GM12892 (cell line): Measurements from ENCODE around the gene MDFIC2.
"Not testable (repeated sequence)": the region's sequence is repeated elsewhere in the genome, so short reads cannot be mapped to it uniquely, and the experiment has no call there.

ENCODE experiments used
- DNase-seq: peaks from one replicate; pipeline ENCODE4 v3.0.0; 2011; ENCODE audit not compliant: insufficient read length
- FAIRE-seq: peaks from 2 replicates; lab custom pipeline; 2011; peaks lifted over from hg19 to GRCh38; lab: Jason Lieb, UNC
- POLR2A ChIP-seq: IDR thresholded peaks from 2 replicates; pipeline ENCODE4 v1.6.1; 2011; ENCODE audit warnings: low read depth, low read length, control low read depth
- POLR2AphosphoS5 ChIP-seq: IDR thresholded peaks from 2 replicates; pipeline ENCODE4 v1.6.1; 2011; ENCODE audit warnings: low read depth, low read length, control low read depth
- TAF1 ChIP-seq: IDR thresholded peaks from 2 replicates; pipeline ENCODE4 v1.6.1; 2011; ENCODE audit warnings: low read depth, mild to moderate bottlenecking, control low read depth, low read length, borderline replicate concordance

MDFIC2 gene

DNA sequence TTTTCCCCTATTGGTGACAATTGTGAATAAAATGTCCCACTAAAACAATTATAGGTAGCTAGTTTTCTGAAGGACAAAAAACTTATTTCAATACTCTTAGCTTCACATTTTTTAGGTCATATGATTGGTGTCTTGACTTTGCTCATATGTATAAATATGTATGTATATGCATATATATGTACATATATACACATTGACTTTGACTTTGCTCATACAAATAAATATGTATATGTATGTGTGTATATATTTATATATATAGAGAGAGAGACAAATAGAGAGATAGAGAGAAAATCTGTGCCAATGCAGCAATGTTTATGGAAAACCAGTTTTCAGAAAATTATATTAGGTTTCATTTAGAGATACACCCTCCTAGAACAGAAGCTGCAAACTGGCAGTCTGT is 5.7 kb downstream of the MDFIC2 start:
- no peak for DNase-seq
- TF ChIP-seq POLR2AphosphoS5 (no peak), POLR2A (no peak), TAF1 (no peak)
- FAIRE-seq = no peak

DNA sequence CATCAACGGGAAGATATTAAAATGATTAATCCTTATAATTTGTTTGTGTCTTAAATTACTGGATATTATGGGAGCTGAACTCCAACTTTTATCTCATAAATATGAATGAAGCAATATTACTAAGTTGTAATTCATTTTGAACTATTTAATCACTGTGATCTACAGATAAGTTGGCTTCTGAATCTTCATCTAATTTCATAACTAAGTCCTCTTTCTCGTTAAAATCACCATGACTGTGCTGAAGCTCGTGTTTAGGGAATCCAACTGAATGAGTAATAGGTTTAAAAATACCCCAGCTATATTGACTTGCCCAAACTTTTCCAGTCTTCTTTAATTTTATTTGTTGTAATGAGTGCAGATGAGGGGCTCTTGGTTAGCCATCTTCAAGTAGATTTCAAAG is 14.1 kb downstream of the MDFIC2 start:
- no peak for FAIRE-seq
- DNase-seq = no peak
- no peak for TF ChIP-seq TAF1

DNA sequence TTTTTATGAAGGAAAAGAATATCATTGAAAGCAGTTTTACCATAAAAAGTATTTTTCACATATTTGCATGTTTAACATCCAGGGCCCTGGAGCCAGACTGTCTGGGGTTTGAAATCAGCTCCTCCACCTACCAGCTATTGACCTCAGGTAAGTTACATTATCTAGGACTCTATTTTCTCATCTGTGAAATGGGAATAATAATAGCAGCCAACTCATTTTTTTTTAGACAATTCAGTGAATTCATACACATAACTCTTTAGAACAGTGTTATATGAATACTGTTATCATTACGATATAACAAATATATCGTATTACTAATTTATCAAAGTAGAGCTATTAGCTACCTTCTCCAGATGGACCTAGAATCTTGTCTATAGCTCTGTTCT is 21.3 kb downstream of the MDFIC2 start:
- TF ChIP-seq POLR2A (no peak), POLR2AphosphoS5 (no peak), TAF1 (no peak)
- no peak for FAIRE-seq
- DNase-seq = no peak

DNA sequence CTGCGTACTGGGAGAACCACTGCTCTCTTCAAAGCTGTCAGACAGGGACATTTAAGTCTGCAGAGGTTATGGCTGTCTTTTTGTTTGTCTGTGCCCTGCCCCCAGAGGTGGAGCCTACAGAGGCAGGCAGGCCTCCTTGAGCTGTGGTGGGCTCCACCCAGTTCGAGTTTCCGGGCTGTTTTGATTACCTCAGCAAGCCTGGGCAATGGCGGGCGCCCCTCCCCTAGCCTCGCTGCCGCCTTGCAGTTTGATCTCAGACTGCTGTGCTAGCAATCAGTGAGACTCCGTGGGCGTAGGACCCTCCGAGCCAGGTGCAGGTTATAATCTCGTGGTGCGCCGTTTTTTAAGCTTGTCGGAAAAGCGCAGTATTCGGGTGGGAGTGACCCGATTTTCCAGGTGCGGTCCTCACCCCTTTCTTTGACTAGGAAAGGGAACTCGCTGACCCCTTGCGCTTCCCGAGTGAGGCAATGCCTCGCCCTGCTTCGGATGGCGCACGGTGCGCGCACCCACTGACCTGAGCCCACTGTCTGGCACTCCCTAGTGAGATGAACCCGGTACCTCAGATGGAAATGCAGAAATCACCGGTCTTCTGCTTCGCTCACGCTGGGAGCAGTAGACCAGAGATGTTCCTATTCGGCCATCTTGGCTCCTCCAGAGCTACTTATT is 21.9 kb downstream of the MDFIC2 start:
- DNase-seq, FAIRE-seq: not testable (repeated sequence)

DNA sequence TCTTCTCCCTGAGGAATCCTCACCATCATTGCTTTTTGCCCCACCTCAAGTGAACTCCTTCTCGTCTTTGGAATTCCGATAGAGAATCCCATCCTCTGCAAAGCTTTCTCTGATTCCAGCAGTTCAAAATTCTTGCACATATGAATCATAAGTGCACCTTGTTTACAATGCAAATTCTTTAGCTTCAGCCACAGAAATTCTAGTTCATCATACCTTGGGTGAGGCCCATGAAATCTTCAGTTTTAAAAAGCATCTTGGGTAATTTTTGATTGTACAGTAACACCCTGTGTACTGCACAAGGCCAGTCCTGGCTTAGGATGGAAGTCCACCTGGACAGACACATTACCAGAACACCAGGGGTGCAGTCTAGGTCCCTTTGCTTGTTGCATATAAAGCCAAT is 30.8 kb downstream of the MDFIC2 start:
- no peak for DNase-seq
- no peak for FAIRE-seq
- TF ChIP-seq POLR2A = no peak
- no peak for TF ChIP-seq POLR2AphosphoS5
- no peak for TF ChIP-seq TAF1

DNA sequence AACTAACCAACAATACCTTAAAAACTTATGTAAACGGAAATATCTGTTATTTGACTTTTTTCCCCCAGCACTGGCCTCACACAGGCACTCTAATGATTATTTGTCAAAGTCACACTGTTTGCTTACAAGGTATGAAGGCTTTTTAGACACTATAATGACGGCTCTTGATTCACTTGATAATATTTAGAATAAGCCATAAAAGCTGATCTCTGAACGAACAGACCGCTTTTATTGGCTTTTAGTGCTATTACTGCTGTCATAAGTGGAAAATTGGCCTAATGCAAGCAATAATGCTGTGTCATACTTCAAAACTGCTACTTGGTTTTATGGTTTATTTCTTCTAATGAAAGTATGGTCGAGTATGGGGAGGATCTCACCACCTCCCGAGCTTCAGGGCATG is 35.1 kb downstream of the MDFIC2 start:
- no peak for FAIRE-seq
- TF ChIP-seq POLR2A (no peak), TAF1 (no peak), POLR2AphosphoS5 (no peak)

DNA sequence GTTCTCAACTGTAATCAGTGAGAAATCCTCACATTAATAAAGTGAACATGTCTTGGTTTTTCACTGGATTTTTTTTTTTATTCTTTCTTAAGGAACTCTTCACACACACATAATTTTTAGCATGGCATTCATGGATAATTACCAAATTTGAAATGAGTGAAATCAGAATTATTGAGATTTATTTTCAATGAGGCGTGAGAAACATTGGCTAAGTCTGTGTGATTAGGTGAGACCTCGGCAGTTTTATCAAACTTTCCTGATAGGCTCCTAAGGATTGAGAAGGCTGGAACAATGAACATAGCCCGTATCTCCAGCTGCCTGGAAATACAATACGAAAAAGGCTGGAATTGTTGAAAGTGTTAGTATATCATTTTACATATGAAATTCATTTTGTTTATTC is 35.5 kb downstream of the MDFIC2 start:
- no peak for DNase-seq
- FAIRE-seq = no peak
- TF ChIP-seq TAF1 (no peak), POLR2AphosphoS5 (no peak), POLR2A (no peak)

More for the DNA sequence above, 35.1 kb downstream of the MDFIC2 start:
- no peak for DNase-seq

DNA sequence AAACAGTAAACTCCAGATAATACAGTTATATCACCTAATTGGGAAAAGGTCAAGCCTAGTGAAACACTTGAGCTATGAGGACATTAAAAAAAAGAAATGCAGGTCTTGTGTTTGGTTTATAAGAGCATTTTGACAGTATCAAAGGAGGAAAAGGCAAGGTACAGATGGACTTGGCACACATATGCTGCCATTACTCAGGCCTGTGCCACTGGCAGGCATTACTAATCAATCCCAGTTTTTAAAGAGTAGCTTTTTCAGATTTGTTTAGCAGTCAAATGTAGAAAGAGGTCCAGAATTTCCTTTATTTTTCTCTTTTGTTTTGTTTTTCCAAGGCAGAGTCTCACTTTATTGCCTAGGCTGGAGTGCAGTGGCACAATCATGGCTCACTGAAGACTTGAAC is 38.9 kb downstream of the MDFIC2 start:
- FAIRE-seq = no peak
- TF ChIP-seq POLR2A (no peak), POLR2AphosphoS5 (no peak), TAF1 (no peak)
- DNase-seq = no peak

DNA sequence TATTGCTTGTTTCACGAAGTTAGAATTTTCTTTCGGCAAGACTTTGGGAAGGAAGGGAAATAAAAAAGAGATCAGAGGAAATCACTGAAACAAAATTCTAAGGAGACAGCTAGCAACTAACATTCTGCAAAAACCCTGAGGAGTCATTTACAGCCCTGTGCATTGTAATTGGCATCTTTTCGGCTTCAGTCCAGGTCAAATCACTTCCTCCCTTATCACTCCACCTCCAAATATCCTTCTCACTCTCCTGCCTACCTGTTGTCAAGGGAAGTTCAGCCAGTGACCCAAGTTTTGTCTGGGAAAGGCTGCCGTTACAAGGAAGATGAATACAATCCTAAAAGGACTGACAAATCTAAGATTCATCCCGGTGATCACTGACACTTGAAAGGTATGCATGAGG is 39.6 kb downstream of the MDFIC2 start:
- DNase-seq (no peak), FAIRE-seq (no peak)
- TF ChIP-seq POLR2A (no peak), TAF1 (no peak), POLR2AphosphoS5 (no peak)

DNA sequence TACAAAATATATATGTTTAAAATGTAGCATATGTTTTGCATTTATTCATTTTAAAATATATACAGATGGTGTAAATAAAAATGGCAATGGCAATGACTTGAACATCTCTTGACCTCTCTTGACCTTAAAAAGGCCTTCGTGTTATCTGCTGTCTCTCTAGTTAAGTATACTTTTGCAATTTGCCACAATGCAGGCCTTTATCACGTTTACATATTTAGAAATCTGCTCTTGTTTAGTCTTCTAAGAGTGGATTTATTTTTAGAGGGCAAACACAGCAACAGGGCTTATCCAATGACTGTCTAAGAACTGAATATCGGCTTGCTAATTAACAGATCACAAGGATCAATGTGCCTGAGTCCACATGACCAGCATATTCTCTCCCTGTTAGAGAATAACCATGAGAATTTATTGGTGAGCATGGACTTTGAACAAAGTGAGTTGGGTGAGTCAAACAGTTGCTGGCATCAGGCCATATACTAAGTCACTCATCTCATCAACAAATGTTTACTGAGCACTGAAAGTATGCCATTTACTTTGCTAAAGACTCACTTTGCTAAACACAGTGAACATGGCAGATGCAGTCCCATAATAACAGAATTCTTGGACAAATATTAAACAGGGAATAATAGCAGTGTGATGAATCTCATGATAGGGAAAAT is 48.2 kb downstream of the MDFIC2 start:
- FAIRE-seq = no peak
- DNase-seq = no peak
- TF ChIP-seq POLR2AphosphoS5 (no peak), TAF1 (no peak), POLR2A (no peak)

DNA sequence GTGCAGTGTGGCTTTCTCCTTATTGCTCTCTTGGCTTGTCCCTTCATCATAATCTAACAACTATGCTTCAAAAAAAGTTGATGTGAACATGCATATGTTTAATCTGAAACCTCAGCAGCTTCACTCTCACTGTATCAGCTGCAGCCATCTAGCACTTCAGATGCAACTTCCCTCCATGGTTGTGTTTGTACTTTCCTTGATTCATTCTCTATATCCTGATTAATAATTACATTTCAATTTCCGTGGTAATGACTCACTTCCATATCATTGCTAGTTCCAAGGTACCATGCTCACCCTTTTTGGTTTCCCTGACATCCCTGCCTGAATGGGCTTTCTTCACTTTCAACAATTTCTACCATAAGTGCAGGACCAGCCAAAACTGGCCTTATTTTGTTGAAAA is 51.2 kb downstream of the MDFIC2 start:
- no peak for FAIRE-seq
- DNase-seq = no peak
- no peak for TF ChIP-seq POLR2A
- TF ChIP-seq POLR2AphosphoS5 = no peak
- TF ChIP-seq TAF1 = no peak

DNA sequence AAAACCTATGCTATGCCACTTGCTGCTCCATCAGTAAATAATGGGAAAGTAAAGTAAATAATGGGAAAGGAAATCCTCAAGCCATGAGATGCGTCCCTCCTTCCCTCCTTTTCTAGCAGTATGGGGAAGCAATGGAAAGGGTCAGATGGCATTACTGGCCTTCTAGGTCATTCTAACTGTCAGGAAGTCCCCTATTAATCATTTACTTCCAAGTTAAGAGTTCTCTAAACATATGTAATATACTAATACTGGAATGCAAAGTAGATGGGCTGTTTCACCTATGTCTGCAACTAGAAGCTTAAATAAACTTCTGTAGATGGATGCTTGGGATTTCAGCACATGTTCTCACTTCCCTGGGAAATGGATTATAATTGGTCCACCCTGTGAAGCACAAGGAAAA is 55.9 kb downstream of the MDFIC2 start:
- FAIRE-seq (no peak), DNase-seq (no peak)
- TF ChIP-seq POLR2A (no peak), POLR2AphosphoS5 (no peak), TAF1 (no peak)
